GM12878 (cell line): Measurements from ENCODE around the gene DUSP12. TPM values are rescaled to one million over a fixed set of nuclear protein-coding genes. Genes with fewer than 3 reads are reported as not detected.

Source experiments
- ATAC-seq: fragments of 200-7000 bp; cut with Tn5 transposase; 3 replicates; pipeline ENCODE4 v1.9.1; 2020; ENCODE audit warnings: mild to moderate bottlenecking, moderate library complexity
- BruUV-seq: library from RNA; stranded (reverse); fragments of 400-500 nt; replicated peaks from 2 replicates; lab custom pipeline; 2021; lab: Mats Ljungman, UMichigan
- CTCF ChIA-PET: fragments of 300-600 bp; sonication (Branson Sonifier 250); formaldehyde crosslinking; extraction: SDS; loops from one replicate; lab custom pipeline; 2021; ENCODE audit warnings: inconsistent platforms; lab: Yijun Ruan, JAX
- POLR2A ChIA-PET: fragments of 350-600 bp; formaldehyde crosslinking; extraction: SDS; loops from one replicate; lab custom pipeline; 2021; ENCODE audit warnings: inconsistent platforms; lab: Charles Lee
- RAD21 ChIA-PET: fragments of 300-600 bp; sonication (Branson Sonifier 250); formaldehyde crosslinking; loops from one replicate; lab custom pipeline; 2023; ENCODE audit warnings: antibody characterized with exemption; ENCODE audit not compliant: unreplicated experiment; lab: Charles Lee
- SMC1A ChIA-PET: fragments of 300-600 bp; sonication (Branson Sonifier 250); formaldehyde crosslinking; loops from one replicate; lab custom pipeline; 2023; ENCODE audit not compliant: unreplicated experiment, uncharacterized antibody; lab: Charles Lee
- DNase-seq: peaks from one replicate; pipeline ENCODE4 v3.0.0-alpha.2; 2011; ENCODE audit warnings: low read depth, low spot score
- FAIRE-seq: peaks from 3 replicates; lab custom pipeline; 2011; peaks lifted over from hg19 to GRCh38; lab: Jason Lieb, UNC
- H2AFZ ChIP-seq: 2 replicates; pipeline ENCODE4 v1.6.0; 2011; ENCODE audit warnings: low read depth, low read length, control low read depth; ENCODE audit not compliant: control insufficient read depth
- H3K27ac ChIP-seq: 2 replicates; pipeline ENCODE4 v1.5.1; 2011; ENCODE audit warnings: control low read depth; ENCODE audit not compliant: control insufficient read depth, insufficient read depth
- H3K27me3 ChIP-seq, 2 experiments: replicated peaks in 1 of 2; 2 replicates each; pipeline versions ENCODE4 v1.6.0 to v1.6.1; 2011; ENCODE audit warnings: low read length in 1 of 2; ENCODE audit not compliant: control insufficient read depth in 2 of 2, insufficient read depth in 2 of 2
- H3K36me3 ChIP-seq, 2 experiments: 2 replicates each; pipeline ENCODE4 v1.5.1; 2011; ENCODE audit warnings: low read length in 1 of 2; ENCODE audit not compliant: control insufficient read depth in 2 of 2, insufficient read depth in 2 of 2
- H3K4me1 ChIP-seq: 2 replicates; pipeline ENCODE4 v1.6.1; 2011; ENCODE audit warnings: mild to moderate bottlenecking, low read length, moderate library complexity, mixed read lengths; ENCODE audit not compliant: control insufficient read depth, insufficient read depth
- H3K4me2 ChIP-seq: 2 replicates; pipeline ENCODE4 v1.6.0; 2011; ENCODE audit warnings: control low read depth; ENCODE audit not compliant: control insufficient read depth, insufficient read depth
- H3K4me3 ChIP-seq: fragments of 200-600 bp; sonication (generic); 2 replicates; pipeline ENCODE4 v1.5.1; 2016
- H3K79me2 ChIP-seq: 2 replicates; pipeline ENCODE4 v1.6.0; 2011; ENCODE audit warnings: low read length; ENCODE audit not compliant: control insufficient read depth, insufficient read depth
- H3K9ac ChIP-seq: 2 replicates; pipeline ENCODE4 v1.8.0; 2011; ENCODE audit warnings: low read length, control low read depth, mixed read lengths; ENCODE audit not compliant: control insufficient read depth, insufficient read depth
- H3K9me3 ChIP-seq: replicated peaks from 3 replicates; pipeline ENCODE4 v1.5.1; 2011; ENCODE audit warnings: mild to moderate bottlenecking, low read length; ENCODE audit not compliant: control insufficient read depth, insufficient read depth
- H4K20me1 ChIP-seq: 2 replicates; pipeline ENCODE4 v1.6.0; 2011; ENCODE audit not compliant: control insufficient read depth, insufficient read depth
- BACH1 ChIP-seq: fragments of 450-650 bp; IDR thresholded peaks from 2 replicates; pipeline ENCODE4 v1.6.1; 2017; ENCODE audit warnings: mild to moderate bottlenecking, borderline replicate concordance
- BCLAF1 ChIP-seq: fragments of 450-650 bp; IDR thresholded peaks from 2 replicates; pipeline ENCODE4 v1.6.1; 2017; ENCODE audit warnings: antibody characterized with exemption, mild to moderate bottlenecking, moderate library complexity
- CBX3 ChIP-seq: fragments of 200-600 bp; sonication (generic); IDR thresholded peaks from 2 replicates; pipeline ENCODE4 v1.6.1; 2016; ENCODE audit warnings: low read depth, borderline replicate concordance
- CREB1 ChIP-seq: IDR thresholded peaks from 2 replicates; pipeline ENCODE4 v1.6.1; 2012; ENCODE audit warnings: low read depth, mild to moderate bottlenecking, inconsistent platforms
- IRF4 ChIP-seq: IDR thresholded peaks from 2 replicates; pipeline ENCODE4 v1.6.1; 2011; ENCODE audit warnings: low read depth, low read length
- NFXL1 ChIP-seq: fragments of 450-650 bp; IDR thresholded peaks from 2 replicates; pipeline ENCODE4 v1.6.1; 2017; ENCODE audit warnings: antibody characterized with exemption, mild to moderate bottlenecking, borderline replicate concordance
- RUNX3 ChIP-seq: IDR thresholded peaks from 2 replicates; pipeline ENCODE4 v1.6.1; 2012; ENCODE audit warnings: low read length, inconsistent platforms
- SP1 ChIP-seq: IDR thresholded peaks from one replicate; pipeline ENCODE4 v1.6.1; 2011; ENCODE audit warnings: low read depth, low read length
- SREBF1 ChIP-seq: IDR thresholded peaks from 2 replicates; pipeline ENCODE4 v1.6.1; 2012; ENCODE audit warnings: mild to moderate bottlenecking, low read length
- STAT1 ChIP-seq: fragments of 450-650 bp; conservative IDR thresholded peaks from 2 replicates; pipeline ENCODE4 v1.6.1; 2014; ENCODE audit warnings: antibody characterized with exemption, mild to moderate bottlenecking
- STAT3 ChIP-seq: IDR thresholded peaks from 2 replicates; pipeline ENCODE4 v1.6.1; 2011; ENCODE audit warnings: low read depth, low read length, improper control_type of control experiment
- TBL1XR1 ChIP-seq: IDR thresholded peaks from 2 replicates; pipeline ENCODE4 v1.6.1; 2012; ENCODE audit warnings: low read depth, low read length, improper control_type of control experiment
- TCF7 ChIP-seq: IDR thresholded peaks from 2 replicates; pipeline ENCODE4 v1.6.1; 2014; ENCODE audit warnings: antibody characterized with exemption, borderline replicate concordance
- USF2 ChIP-seq: IDR thresholded peaks from 2 replicates; pipeline ENCODE4 v1.6.1; 2011; ENCODE audit warnings: low read depth, low read length, improper control_type of control experiment, borderline replicate concordance
- ZBED1 ChIP-seq: IDR thresholded peaks from 2 replicates; pipeline ENCODE4 v1.6.1; 2016; ENCODE audit warnings: borderline replicate concordance
- WGBS: methylation state at CpG from one replicate; pipeline ENCODE4 v1.1.6; 2016; ENCODE audit warnings: low lambda C conversion rate; ENCODE audit not compliant: insufficient replicate concordance, insufficient coverage; ENCODE audit errors: missing lambda C conversion rate; 5-methylcytosine and 5-hydroxymethylcytosine counted together
- in situ Hi-C: fragments of 300-500 bp; cut with MboI; formaldehyde crosslinking; loops from 9 replicates; pipeline ENCODE4 v1.14.3; 2018; ENCODE audit warnings: mixed read lengths
- intact Hi-C: fragments of 100-400 bp; cut with micrococcal nuclease; formaldehyde crosslinking; loops from one replicate; pipeline ENCODE4 v1.14.2; 2022; ENCODE audit not compliant: unreplicated experiment
- polyA plus RNA-seq, 11 experiments: library from polyadenylated mRNA; depleted of rRNA in 4 of 11; unstranded in 6 of 11; stranded (reverse) in 5 of 11; fragments of >200 nt; fragmentation: Nextera tagmentation in 4 of 11; fragmentation: Illumina TruSeq in 1 of 11; extraction: Ambion mirVana in 4 of 11; extraction: Trizol in 1 of 11; gene quantifications; 1 replicate in 1 of 11; 2 replicates in 10 of 11; pipeline versions ENCODE4 v1.2.1 to v1.2.3, GENCODE V29; 2011 to 2016; ENCODE audit warnings: inconsistent platforms in 2 of 11, missing spikeins in 2 of 11, low read depth in 1 of 11
- total RNA-seq, 4 experiments: library from RNA; depleted of rRNA in 3 of 4; stranded (reverse); fragments of >200 nt in 3 of 4; fragmentation: Illumina TruSeq in 1 of 4; extraction: Trizol in 1 of 4; gene quantifications; 2 replicates each; pipeline versions ENCODE4 v1.2.1 to v1.2.3, GENCODE V29; 2013 to 2021
- TF ChIP-seq, protein P1 (sequence below): IDR thresholded peaks from 2 replicates; pipeline ENCODE4 v1.6.1; 2012; ENCODE audit warnings: low read depth, low read length, improper control_type of control experiment
- TF ChIP-seq, protein P2 (sequence below): fragments of 150-350 bp; IDR thresholded peaks from 2 replicates; pipeline ENCODE4 v1.6.1; 2016; ENCODE audit warnings: low read depth, low read length

DUSP12 gene
- total and polyA plus RNA-seq, 10 of the 15 experiments (the other 5 are each of a cell fraction or from before 2014, with no cell fraction given), result 7.0 to 51.5 (median 35.4) TPM

DNA sequence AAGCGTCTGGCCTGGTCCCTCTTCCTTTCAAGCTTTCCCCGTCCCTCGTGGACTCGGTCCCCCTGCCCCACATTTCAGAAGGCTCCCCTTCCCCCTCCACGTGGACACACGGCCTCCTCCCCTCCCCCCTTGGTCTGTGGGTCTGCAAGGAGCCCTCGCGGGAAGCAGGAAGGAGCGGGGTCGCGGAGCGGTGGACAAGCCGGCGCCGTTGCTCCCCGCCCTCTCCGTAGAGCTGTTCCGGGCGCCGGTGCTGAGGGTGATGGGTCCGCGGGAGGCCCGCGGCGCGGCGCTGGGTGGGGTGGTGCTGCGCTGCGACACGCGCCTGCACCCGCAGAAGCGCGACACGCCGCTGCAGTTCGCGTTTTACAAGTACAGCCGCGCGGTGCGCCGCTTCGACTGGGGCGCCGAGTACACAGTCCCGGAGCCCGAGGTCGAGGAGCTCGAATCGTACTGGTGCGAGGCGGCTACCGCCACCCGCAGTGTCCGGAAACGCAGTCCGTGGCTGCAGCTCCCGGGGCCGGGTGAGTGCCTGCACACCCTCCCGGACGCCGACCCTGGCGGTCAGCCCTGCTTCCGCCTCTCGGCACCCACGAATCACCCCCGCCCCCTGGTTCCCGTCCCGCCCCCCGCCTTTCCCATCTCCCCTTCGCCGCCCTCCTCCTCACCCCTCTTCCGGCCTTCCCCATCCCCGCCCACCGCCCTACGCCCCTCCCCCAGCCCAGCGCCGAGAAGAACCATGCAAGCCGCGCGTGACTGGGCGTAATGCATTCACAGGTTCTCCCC lies 22.9 kb upstream of the DUSP12 start:
- Histone ChIP-seq H3K36me3 (no peaks in the 10 kb centered on the region), H3K9ac (peak overlapping the region; percentile 85), H3K4me3 (peak overlapping the region; percentile 92), H3K27me3 (no peaks in the 10 kb centered on the region), H4K20me1 (no peaks in the 10 kb centered on the region), H3K79me2 (peaks cover 12% of the 10 kb centered on the region), H3K4me2 (peak overlapping the region; percentile 95), H3K27ac (peak overlapping the region; percentile 84), H3K9me3 (no peaks in the 10 kb centered on the region), H2AFZ (peak overlapping the region; percentile 11), H3K4me1 (peaks cover 44% of the 10 kb centered on the region)
- in situ Hi-C loops (no loop called here), intact Hi-C loops (loop anchor here (2.0 kb wide), 1 partner anchor 20 kb away; the partner anchor contains the start of gene FCRLA)
- ChIA-PET RAD21 (interaction anchor here (0.7 to 6.1 kb wide), 8 partner anchors 8 to 187 kb away, joined by 3 to 85 read pairs (median 4); partner anchors contain the start of gene FCRLA), POLR2A (interaction anchor here (0.7 to 4.6 kb wide), 8 partner anchors 8 to 36 kb away, joined by 3 to 34 read pairs (median 4); partner anchors contain the start of gene FCRLA), SMC1A (interaction anchor here (0.6 to 6.4 kb wide), 7 partner anchors 8 to 37 kb away, joined by 3 to 84 read pairs (median 7); partner anchors contain the start of gene FCRLA), CTCF (interaction anchor here (0.8 to 5.8 kb wide), 10 partner anchors 9 to 326 kb away, joined by 3 to 86 read pairs (median 4); partner anchors contain the start of gene FCRLA)
- FAIRE-seq, result no peak
- under 1% methylated on average over 46 of the region's 83 CpGs for WGBS
- no TSS peak for BruUV-seq
- peak; percentile 80 for ATAC-seq
- DNase-seq, result no peak
- TF ChIP-seq ZBED1, result no peak
- TF ChIP-seq USF2, result no peak
- no peak for TF ChIP-seq SP1
- TF ChIP-seq BACH1, result peak; percentile 96
- no peak for TF ChIP-seq BCLAF1
- no peak for TF ChIP-seq STAT3
- 0 out of 2 replicates have a peak, but pooled peaks have one; percentile 34 for TF ChIP-seq CREB1
- TF ChIP-seq RUNX3, result peak; percentile 44
- no peak for TF ChIP-seq TBL1XR1
- TF ChIP-seq, protein P1, sequence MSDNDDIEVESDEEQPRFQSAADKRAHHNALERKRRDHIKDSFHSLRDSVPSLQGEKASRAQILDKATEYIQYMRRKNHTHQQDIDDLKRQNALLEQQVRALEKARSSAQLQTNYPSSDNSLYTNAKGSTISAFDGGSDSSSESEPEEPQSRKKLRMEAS, result peak; percentile 5; the same call in 1 of the 2 replicates
- no peak for TF ChIP-seq NFXL1
- 0 out of 2 replicates have a peak, but pooled peaks have one; percentile 57 for TF ChIP-seq STAT1
- no peak for TF ChIP-seq TCF7
- no peak for TF ChIP-seq SREBF1
- TF ChIP-seq, protein P2, sequence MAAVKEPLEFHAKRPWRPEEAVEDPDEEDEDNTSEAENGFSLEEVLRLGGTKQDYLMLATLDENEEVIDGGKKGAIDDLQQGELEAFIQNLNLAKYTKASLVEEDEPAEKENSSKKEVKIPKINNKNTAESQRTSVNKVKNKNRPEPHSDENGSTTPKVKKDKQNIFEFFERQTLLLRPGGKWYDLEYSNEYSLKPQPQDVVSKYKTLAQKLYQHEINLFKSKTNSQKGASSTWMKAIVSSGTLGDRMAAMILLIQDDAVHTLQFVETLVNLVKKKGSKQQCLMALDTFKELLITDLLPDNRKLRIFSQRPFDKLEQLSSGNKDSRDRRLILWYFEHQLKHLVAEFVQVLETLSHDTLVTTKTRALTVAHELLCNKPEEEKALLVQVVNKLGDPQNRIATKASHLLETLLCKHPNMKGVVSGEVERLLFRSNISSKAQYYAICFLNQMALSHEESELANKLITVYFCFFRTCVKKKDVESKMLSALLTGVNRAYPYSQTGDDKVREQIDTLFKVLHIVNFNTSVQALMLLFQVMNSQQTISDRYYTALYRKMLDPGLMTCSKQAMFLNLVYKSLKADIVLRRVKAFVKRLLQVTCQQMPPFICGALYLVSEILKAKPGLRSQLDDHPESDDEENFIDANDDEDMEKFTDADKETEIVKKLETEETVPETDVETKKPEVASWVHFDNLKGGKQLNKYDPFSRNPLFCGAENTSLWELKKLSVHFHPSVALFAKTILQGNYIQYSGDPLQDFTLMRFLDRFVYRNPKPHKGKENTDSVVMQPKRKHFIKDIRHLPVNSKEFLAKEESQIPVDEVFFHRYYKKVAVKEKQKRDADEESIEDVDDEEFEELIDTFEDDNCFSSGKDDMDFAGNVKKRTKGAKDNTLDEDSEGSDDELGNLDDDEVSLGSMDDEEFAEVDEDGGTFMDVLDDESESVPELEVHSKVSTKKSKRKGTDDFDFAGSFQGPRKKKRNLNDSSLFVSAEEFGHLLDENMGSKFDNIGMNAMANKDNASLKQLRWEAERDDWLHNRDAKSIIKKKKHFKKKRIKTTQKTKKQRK, result no peak
- TF ChIP-seq IRF4, result no peak
- no peak for TF ChIP-seq CBX3
